ENCODE data around the gene RRM2. TPM values are rescaled to one million over a fixed set of nuclear protein-coding genes. Genes with fewer than 3 reads are reported as not detected.

The RRM2 gene
- total and polyA plus RNA-seq, 2 experiments from 2014 or later, result 108 to 119 TPM

DNA sequence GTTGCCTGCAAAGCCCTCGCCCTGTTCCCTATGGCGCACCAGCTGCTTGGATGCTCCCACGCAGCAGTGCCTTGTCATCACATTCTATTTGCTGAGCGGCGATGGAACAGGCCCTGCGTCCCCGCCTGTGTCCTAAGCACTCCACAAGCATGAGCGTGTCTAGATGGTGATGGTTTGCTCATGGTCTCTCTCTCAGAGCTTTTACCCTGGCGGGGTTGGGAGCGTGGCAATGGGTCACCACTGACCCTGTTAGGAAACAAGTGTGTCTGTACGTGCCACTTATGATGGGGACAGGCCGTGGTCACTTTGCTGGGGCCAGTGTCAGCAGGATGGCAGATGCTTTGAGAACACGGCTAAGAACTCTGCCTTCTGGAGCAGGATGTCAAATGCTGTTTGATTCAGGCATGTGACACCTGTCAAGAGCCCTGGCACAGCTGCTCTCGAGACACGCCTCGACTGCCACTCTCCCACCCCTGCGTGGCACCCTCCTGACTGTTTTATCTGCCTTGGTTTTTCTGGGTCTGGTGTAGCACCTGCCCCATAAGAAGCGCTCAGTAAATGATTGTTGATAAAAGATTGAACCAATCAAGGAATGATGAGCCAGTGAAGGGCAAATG, 44.2 kb downstream of the RRM2 start (continued):
- TF ChIP-seq, protein P1, sequence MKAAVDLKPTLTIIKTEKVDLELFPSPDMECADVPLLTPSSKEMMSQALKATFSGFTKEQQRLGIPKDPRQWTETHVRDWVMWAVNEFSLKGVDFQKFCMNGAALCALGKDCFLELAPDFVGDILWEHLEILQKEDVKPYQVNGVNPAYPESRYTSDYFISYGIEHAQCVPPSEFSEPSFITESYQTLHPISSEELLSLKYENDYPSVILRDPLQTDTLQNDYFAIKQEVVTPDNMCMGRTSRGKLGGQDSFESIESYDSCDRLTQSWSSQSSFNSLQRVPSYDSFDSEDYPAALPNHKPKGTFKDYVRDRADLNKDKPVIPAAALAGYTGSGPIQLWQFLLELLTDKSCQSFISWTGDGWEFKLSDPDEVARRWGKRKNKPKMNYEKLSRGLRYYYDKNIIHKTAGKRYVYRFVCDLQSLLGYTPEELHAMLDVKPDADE (IDR thresholded peaks at IDR 0.05), result no peak
- no peak for TF ChIP-seq POLR2AphosphoS5 (IDR thresholded peaks at IDR 0.05; ENCODE audit: low read depth)
- TF ChIP-seq NANOG (IDR thresholded peaks at IDR 0.05; ENCODE audit: borderline replicate concordance), result no peak
- TF ChIP-seq, protein P2, sequence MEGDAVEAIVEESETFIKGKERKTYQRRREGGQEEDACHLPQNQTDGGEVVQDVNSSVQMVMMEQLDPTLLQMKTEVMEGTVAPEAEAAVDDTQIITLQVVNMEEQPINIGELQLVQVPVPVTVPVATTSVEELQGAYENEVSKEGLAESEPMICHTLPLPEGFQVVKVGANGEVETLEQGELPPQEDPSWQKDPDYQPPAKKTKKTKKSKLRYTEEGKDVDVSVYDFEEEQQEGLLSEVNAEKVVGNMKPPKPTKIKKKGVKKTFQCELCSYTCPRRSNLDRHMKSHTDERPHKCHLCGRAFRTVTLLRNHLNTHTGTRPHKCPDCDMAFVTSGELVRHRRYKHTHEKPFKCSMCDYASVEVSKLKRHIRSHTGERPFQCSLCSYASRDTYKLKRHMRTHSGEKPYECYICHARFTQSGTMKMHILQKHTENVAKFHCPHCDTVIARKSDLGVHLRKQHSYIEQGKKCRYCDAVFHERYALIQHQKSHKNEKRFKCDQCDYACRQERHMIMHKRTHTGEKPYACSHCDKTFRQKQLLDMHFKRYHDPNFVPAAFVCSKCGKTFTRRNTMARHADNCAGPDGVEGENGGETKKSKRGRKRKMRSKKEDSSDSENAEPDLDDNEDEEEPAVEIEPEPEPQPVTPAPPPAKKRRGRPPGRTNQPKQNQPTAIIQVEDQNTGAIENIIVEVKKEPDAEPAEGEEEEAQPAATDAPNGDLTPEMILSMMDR (conservative IDR thresholded peaks at IDR 0.05; ENCODE audit: low read depth in 2 of 2), result no peak
- TF ChIP-seq CREB1 (CRISPR knock-in tag; IDR thresholded peaks at IDR 0.05; ENCODE audit: low read depth), result no peak
- TF ChIP-seq EZH2 (IDR thresholded peaks at IDR 0.05; ENCODE audit: low read depth, unreplicated experiment), result no peak
- TF ChIP-seq EZH2phosphoT487 (IDR thresholded peaks at IDR 0.05; ENCODE audit: unreplicated experiment), result no peak
- TF ChIP-seq ZNF114 (CRISPR knock-in tag; IDR thresholded peaks at IDR 0.05), result no peak

DNA sequence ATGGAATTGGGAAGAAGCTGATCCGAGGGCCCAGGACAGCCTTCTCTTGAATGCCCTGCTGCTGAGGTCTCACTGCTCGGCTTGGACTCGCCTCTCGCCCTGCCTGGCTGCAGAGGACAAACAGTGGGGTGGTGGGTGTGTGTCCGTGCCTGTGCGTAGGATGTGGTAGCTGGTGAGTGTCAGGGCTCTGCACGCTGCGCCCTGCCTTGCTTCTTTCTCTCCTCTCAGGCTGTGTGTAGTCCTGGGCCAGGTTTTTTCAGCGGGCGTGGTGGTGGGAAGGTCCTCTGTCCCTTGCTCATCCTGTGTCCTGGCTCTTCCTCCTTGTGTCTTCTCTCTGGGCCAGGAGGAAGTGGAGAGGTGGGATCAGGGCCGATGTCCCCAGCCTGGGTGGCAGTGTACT, 44.8 kb downstream of the RRM2 start:
- no peak overlapping the region for H3K4me3 ChIP-seq
- no peaks in the 10 kb centered on the region for H3K79me2 ChIP-seq (replicated peaks; ENCODE audit: insufficient read depth)
- no peaks in the 10 kb centered on the region for H3F3A ChIP-seq (replicated peaks; ENCODE audit: low read depth)
- ATAC-seq (no peak), DNase-seq (ENCODE audit: low spot score) (no peak)
- no peak overlapping the region for H3K27ac ChIP-seq (ENCODE audit: low read depth)
- Mint-ChIP-seq H3K4me1 (peaks cover 7% of the 10 kb centered on the region), H3K9me3 (no peaks in the 10 kb centered on the region), H3K27me3 (ENCODE audit: insufficient read depth, low read depth, poor library complexity) (peaks cover 11% of the 10 kb centered on the region), H3K4me3 (no peak overlapping the region), H3K27ac (peak overlapping the region; percentile 6; the same call in 1 of the 2 replicates), H3K36me3 (ENCODE audit: low read depth) (peaks cover 4% of the 10 kb centered on the region; the same call in 2 of the 3 replicates)
- H3K9me2 ChIP-seq (ENCODE audit: insufficient read depth), result no peaks in the 10 kb centered on the region
- H3K36me3 ChIP-seq (ENCODE audit: insufficient read depth), result no peaks in the 10 kb centered on the region
- H3K27me3 ChIP-seq (ENCODE audit: insufficient read depth), result no peaks in the 10 kb centered on the region
- no peak overlapping the region for H3K4me2 ChIP-seq
- TF ChIP-seq, protein P2 (conservative IDR thresholded peaks at IDR 0.05; ENCODE audit: low read depth in 2 of 2), result no peak
- TF ChIP-seq EZH2 (IDR thresholded peaks at IDR 0.05; ENCODE audit: low read depth, unreplicated experiment) (no peak), NANOG (IDR thresholded peaks at IDR 0.05; ENCODE audit: borderline replicate concordance) (no peak), EZH2phosphoT487 (IDR thresholded peaks at IDR 0.05; ENCODE audit: unreplicated experiment) (no peak), CREB1 (CRISPR knock-in tag; IDR thresholded peaks at IDR 0.05; ENCODE audit: low read depth) (no peak), ZNF114 (CRISPR knock-in tag; IDR thresholded peaks at IDR 0.05) (no peak), ZNF331 (CRISPR knock-in tag; IDR thresholded peaks at IDR 0.05; ENCODE audit: low read depth) (no peak)
- H2AFZ ChIP-seq, result no peak overlapping the region
- H4K20me1 ChIP-seq (replicated peaks; ENCODE audit: insufficient read depth), result no peaks in the 10 kb centered on the region
- no peaks in the 10 kb centered on the region for H3K4me1 ChIP-seq (ENCODE audit: insufficient read depth)
